ENCODE results near the gene ADGRD2. TPM values are rescaled to one million over a fixed set of nuclear protein-coding genes. Genes with fewer than 3 reads are reported as not detected.

ADGRD2 gene
- total and polyA plus RNA-seq, 2 of the 13 experiments (the other 11 are each of a cell fraction or from before 2014, with no cell fraction given): not detected

DNA sequence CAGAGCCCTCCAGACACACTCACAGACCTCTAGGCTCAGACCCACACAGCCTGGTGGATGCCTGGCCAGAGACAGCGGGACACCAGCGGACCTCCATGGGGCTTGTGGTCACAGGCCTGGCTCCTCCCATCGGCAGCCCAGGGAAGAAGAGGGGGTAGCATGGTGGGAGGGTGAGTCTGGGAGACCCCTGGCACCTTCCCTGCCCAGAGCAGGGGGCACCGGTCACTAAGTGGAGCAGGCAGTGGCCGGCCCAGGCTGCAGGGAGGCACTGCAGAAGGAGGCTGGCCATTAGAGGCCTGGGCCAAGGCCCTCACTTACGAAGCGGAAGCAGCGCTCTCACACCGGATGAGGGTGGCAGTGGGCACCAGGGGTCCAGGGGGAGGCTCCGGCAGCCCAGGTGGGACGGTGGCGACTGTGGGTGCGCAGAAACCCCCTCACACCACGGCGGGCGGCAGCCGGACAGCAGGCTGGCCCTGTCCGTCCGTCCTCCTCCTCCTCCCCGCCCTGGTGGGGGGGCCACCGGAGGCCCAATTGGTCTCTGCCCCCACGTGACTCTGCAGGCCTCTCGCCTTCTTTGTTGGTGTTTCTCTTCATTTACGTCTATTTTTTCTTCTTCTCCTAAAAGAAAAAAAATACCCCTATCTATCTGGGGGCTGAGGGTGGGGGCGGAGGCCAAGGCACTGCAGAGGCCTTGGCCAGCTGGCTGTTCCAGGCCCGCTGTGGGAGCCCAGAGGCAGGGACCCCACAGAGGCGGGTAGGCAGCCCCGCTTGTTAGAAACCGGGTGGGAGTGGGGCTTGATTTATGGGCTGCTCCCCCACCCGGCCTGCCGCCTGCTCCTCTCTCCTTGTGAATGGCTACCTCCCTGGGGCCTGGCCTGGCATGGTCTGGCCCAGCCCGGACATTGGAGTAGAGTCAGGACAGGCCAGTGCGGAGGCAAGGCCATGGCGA is 57.0 kb downstream of the ADGRD2 start, which contains the start of gene NR5A1 (continued):
- TF ChIP-seq, protein P1, sequence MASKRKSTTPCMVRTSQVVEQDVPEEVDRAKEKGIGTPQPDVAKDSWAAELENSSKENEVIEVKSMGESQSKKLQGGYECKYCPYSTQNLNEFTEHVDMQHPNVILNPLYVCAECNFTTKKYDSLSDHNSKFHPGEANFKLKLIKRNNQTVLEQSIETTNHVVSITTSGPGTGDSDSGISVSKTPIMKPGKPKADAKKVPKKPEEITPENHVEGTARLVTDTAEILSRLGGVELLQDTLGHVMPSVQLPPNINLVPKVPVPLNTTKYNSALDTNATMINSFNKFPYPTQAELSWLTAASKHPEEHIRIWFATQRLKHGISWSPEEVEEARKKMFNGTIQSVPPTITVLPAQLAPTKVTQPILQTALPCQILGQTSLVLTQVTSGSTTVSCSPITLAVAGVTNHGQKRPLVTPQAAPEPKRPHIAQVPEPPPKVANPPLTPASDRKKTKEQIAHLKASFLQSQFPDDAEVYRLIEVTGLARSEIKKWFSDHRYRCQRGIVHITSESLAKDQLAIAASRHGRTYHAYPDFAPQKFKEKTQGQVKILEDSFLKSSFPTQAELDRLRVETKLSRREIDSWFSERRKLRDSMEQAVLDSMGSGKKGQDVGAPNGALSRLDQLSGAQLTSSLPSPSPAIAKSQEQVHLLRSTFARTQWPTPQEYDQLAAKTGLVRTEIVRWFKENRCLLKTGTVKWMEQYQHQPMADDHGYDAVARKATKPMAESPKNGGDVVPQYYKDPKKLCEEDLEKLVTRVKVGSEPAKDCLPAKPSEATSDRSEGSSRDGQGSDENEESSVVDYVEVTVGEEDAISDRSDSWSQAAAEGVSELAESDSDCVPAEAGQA (IDR thresholded peaks at IDR 0.05; ENCODE audit: low read depth): no peak
- TF ChIP-seq, protein P1 (CRISPR knock-in tag; IDR thresholded peaks at IDR 0.05; ENCODE audit: borderline replicate concordance): no peak
- TF ChIP-seq JUN (CRISPR knock-in tag; IDR thresholded peaks at IDR 0.05): 0 out of 2 replicates have a peak, but pooled peaks have one; percentile 14
- TF ChIP-seq SMAD9 (CRISPR knock-in tag; IDR thresholded peaks at IDR 0.05): 0 out of 2 replicates have a peak, but pooled peaks have one; percentile 31
- no peak for TF ChIP-seq TBP (CRISPR knock-in tag; IDR thresholded peaks at IDR 0.05)
- no peak for TF ChIP-seq MBNL3 (CRISPR knock-in tag; conservative IDR thresholded peaks at IDR 0.05)
- no peak for TF ChIP-seq KLF13 (CRISPR knock-in tag; IDR thresholded peaks at IDR 0.05)
- no peak for TF ChIP-seq SRSF4 (IDR thresholded peaks at IDR 0.05; ENCODE audit: low read depth, low read length, poor library complexity, severe bottlenecking)
- no peak for TF ChIP-seq ZNF383 (CRISPR knock-in tag; IDR thresholded peaks at IDR 0.05; ENCODE audit: borderline replicate concordance)
- TF ChIP-seq PAF1 (CRISPR knock-in tag; IDR thresholded peaks at IDR 0.05): no peak
- TF ChIP-seq THAP11 (CRISPR knock-in tag; IDR thresholded peaks at IDR 0.05): peak; percentile 61; the same call in 1 of the 2 replicates
- TF ChIP-seq, protein P2, sequence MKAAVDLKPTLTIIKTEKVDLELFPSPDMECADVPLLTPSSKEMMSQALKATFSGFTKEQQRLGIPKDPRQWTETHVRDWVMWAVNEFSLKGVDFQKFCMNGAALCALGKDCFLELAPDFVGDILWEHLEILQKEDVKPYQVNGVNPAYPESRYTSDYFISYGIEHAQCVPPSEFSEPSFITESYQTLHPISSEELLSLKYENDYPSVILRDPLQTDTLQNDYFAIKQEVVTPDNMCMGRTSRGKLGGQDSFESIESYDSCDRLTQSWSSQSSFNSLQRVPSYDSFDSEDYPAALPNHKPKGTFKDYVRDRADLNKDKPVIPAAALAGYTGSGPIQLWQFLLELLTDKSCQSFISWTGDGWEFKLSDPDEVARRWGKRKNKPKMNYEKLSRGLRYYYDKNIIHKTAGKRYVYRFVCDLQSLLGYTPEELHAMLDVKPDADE (CRISPR knock-in tag; IDR thresholded peaks at IDR 0.05): no peak
- TF ChIP-seq SNAI1 (CRISPR knock-in tag; IDR thresholded peaks at IDR 0.05; ENCODE audit: borderline replicate concordance): peak; percentile 44; the same call in 1 of the 2 replicates
- TF ChIP-seq SAP130 (CRISPR knock-in tag; IDR thresholded peaks at IDR 0.05; ENCODE audit: low read depth): no peak
- TF ChIP-seq ZNF205 (CRISPR knock-in tag; IDR thresholded peaks at IDR 0.05): no peak
- no peak for TF ChIP-seq MLLT10 (CRISPR knock-in tag; IDR thresholded peaks at IDR 0.05)
- no peak for TF ChIP-seq SCMH1 (CRISPR knock-in tag; IDR thresholded peaks at IDR 0.05; ENCODE audit: borderline replicate concordance)
- 0 out of 2 replicates have a peak, but pooled peaks have one; percentile 29 for TF ChIP-seq ZNF33B (CRISPR knock-in tag; IDR thresholded peaks at IDR 0.05)
- TF ChIP-seq ZSCAN21 (CRISPR knock-in tag; IDR thresholded peaks at IDR 0.05; ENCODE audit: borderline replicate concordance): peak; percentile 60; the same call in 1 of the 2 replicates
- TF ChIP-seq, protein P3, sequence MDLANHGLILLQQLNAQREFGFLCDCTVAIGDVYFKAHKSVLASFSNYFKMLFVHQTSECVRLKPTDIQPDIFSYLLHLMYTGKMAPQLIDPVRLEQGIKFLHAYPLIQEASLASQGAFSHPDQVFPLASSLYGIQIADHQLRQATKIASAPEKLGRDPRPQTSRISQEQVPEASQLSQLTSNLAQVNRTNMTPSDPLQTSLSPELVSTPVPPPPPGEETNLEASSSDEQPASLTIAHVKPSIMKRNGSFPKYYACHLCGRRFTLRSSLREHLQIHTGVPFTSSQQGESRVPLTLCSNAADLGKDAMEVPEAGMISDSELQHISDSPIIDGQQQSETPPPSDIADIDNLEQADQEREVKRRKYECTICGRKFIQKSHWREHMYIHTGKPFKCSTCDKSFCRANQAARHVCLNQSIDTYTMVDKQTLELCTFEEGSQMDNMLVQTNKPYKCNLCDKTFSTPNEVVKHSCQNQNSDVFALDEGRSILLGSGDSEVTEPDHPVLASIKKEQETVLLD (CRISPR knock-in tag; IDR thresholded peaks at IDR 0.05; ENCODE audit: low read depth): 0 out of 2 replicates have a peak, but pooled peaks have one; percentile 32
- TF ChIP-seq KAT2B (IDR thresholded peaks at IDR 0.05; ENCODE audit: borderline replicate concordance, low read depth, low read length): no peak

Measured in HepG2 (cell line).